GM12873 (cell line): Measurements from ENCODE around the gene CCDC83.

Experiments
- CTCF ChIP-seq: IDR thresholded peaks from 2 replicates; pipeline ENCODE4 v1.5.1; 2012; ENCODE audit warnings: low read depth, mild to moderate bottlenecking, moderate library complexity, low read length, control low read depth; ENCODE audit not compliant: insufficient read depth; ENCODE audit errors: missing control alignments

The CCDC83 gene

GRCh38 chr11:85848556-85848955 is 6.6 kb upstream of the CCDC83 start:
- no peak for TF ChIP-seq CTCF

- TF ChIP-seq CTCF, result no peak
Measured at GRCh38 chr11:85854212-85854556, 999 bp upstream of the CCDC83 start.

GRCh38 chr11:85854557-85855340 is 434 bp upstream of the CCDC83 start:
- TF ChIP-seq CTCF, result peak; percentile 80

GRCh38 chr11:85857098-85857497 is 1.9 kb downstream of the CCDC83 start:
- no peak for TF ChIP-seq CTCF

GRCh38 chr11:85863855-85864254 is 8.7 kb downstream of the CCDC83 start:
- no peak for TF ChIP-seq CTCF

- TF ChIP-seq CTCF, result no peak
Measured at GRCh38 chr11:85866137-85866827, 11.1 kb downstream of the CCDC83 start.

GRCh38 chr11:85867751-85868150 is 12.6 kb downstream of the CCDC83 start:
- TF ChIP-seq CTCF, result no peak
